ENCODE results near the gene NTRK2. TPM values are rescaled to one million over a fixed set of nuclear protein-coding genes. Genes with fewer than 3 reads are reported as not detected.

The NTRK2 gene
- total and polyA plus RNA-seq, 2 experiments from 2014 or later: 0.99 to 3.7 TPM

GRCh38 chr9:84953797-84954705, 284.5 kb downstream of the NTRK2 start:
- Histone ChIP-seq H3K9me2 (replicated peaks; ENCODE audit: insufficient read depth) (no peaks in the 10 kb centered on the region), H3K27me3 (no peaks in the 10 kb centered on the region), H3K4me2 (no peak overlapping the region), H3K9me3 (ENCODE audit: low read depth) (no peaks in the 10 kb centered on the region), H3K36me3 (replicated peaks; ENCODE audit: insufficient read depth, low read depth) (no peaks in the 10 kb centered on the region), H2AFZ (no peak overlapping the region), H3K27ac (no peak overlapping the region), H3K4me3 (no peak overlapping the region), H3K79me2 (no peaks in the 10 kb centered on the region), H4K20me1 (ENCODE audit: insufficient read depth, poor library complexity, severe bottlenecking) (no peaks in the 10 kb centered on the region), H3K4me1 (ENCODE audit: insufficient read depth) (no peaks in the 10 kb centered on the region)
- TF ChIP-seq, protein P1, sequence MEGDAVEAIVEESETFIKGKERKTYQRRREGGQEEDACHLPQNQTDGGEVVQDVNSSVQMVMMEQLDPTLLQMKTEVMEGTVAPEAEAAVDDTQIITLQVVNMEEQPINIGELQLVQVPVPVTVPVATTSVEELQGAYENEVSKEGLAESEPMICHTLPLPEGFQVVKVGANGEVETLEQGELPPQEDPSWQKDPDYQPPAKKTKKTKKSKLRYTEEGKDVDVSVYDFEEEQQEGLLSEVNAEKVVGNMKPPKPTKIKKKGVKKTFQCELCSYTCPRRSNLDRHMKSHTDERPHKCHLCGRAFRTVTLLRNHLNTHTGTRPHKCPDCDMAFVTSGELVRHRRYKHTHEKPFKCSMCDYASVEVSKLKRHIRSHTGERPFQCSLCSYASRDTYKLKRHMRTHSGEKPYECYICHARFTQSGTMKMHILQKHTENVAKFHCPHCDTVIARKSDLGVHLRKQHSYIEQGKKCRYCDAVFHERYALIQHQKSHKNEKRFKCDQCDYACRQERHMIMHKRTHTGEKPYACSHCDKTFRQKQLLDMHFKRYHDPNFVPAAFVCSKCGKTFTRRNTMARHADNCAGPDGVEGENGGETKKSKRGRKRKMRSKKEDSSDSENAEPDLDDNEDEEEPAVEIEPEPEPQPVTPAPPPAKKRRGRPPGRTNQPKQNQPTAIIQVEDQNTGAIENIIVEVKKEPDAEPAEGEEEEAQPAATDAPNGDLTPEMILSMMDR (IDR thresholded peaks at IDR 0.05; ENCODE audit: poor library complexity): peak; percentile 93
- TF ChIP-seq EZH2 (IDR thresholded peaks at IDR 0.05; ENCODE audit: borderline replicate concordance) (no peak), EZH2phosphoT487 (IDR thresholded peaks at IDR 0.05; ENCODE audit: low read depth, severe bottlenecking, unreplicated experiment) (no peak)
- peak; percentile 88 for DNase-seq (ENCODE audit: low spot score)
- WGBS (ENCODE audit: low lambda C conversion rate, missing lambda C conversion rate): 31% methylated on average over 21 of the region's 21 CpGs

DNA sequence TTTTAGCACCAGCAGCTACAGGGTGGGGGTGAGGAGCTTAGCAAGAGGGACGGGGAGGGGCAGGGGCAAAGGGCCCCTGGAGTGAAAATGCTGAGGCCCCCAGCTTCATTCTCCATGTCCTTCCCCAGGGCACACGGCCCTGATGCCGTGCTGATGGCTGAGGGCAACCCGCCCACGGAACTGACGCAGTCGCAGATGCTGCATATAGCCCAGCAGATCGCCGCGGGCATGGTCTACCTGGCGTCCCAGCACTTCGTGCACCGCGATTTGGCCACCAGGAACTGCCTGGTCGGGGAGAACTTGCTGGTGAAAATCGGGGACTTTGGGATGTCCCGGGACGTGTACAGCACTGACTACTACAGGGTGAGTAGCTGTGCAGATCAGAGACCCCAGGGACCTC, 285.6 kb downstream of the NTRK2 start:
- Histone ChIP-seq H3K9me3 (ENCODE audit: low read depth) (no peaks in the 10 kb centered on the region), H3K4me3 (no peak overlapping the region), H3K27ac (no peak overlapping the region), H4K20me1 (ENCODE audit: insufficient read depth, poor library complexity, severe bottlenecking) (no peaks in the 10 kb centered on the region), H3K4me1 (ENCODE audit: insufficient read depth) (no peaks in the 10 kb centered on the region), H2AFZ (no peak overlapping the region), H3K79me2 (no peaks in the 10 kb centered on the region), H3K9me2 (replicated peaks; ENCODE audit: insufficient read depth) (no peaks in the 10 kb centered on the region), H3K27me3 (no peaks in the 10 kb centered on the region), H3K36me3 (replicated peaks; ENCODE audit: insufficient read depth, low read depth) (no peaks in the 10 kb centered on the region), H3K4me2 (no peak overlapping the region)
- no peak for DNase-seq (ENCODE audit: low spot score)
- TF ChIP-seq, protein P1 (IDR thresholded peaks at IDR 0.05; ENCODE audit: poor library complexity): no peak
- no peak for TF ChIP-seq EZH2phosphoT487 (IDR thresholded peaks at IDR 0.05; ENCODE audit: low read depth, severe bottlenecking, unreplicated experiment)
- WGBS (ENCODE audit: low lambda C conversion rate, missing lambda C conversion rate): 94% methylated on average over 15 of the region's 18 CpGs

DNA sequence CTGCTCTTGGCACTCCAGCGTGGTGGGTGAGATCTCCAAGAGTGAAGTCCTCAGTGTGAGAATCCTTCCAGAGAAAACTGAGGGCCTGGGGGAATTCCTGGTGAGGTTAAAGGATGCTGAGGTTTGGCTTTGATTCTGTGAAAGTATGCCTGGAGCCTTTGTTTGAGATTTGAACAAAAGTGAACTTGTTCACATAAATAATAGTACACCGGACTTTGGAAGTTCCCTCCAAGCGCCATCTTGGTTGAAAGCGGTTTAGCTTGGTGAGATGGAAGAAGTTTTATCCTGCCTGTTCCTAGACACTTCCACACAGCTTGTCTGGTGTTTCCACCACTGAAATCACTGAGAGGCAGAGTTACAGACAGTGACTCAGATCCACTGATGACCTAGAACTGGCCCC, 286.4 kb downstream of the NTRK2 start:
- Histone ChIP-seq H3K79me2 (no peaks in the 10 kb centered on the region), H2AFZ (no peak overlapping the region), H3K4me3 (no peak overlapping the region), H4K20me1 (ENCODE audit: insufficient read depth, poor library complexity, severe bottlenecking) (no peaks in the 10 kb centered on the region), H3K27me3 (peaks cover 3% of the 10 kb centered on the region), H3K9me2 (replicated peaks; ENCODE audit: insufficient read depth) (no peaks in the 10 kb centered on the region), H3K4me1 (ENCODE audit: insufficient read depth) (no peaks in the 10 kb centered on the region), H3K36me3 (replicated peaks; ENCODE audit: insufficient read depth, low read depth) (no peaks in the 10 kb centered on the region), H3K9me3 (ENCODE audit: low read depth) (no peaks in the 10 kb centered on the region), H3K4me2 (no peak overlapping the region), H3K27ac (no peak overlapping the region)
- TF ChIP-seq EZH2phosphoT487 (IDR thresholded peaks at IDR 0.05; ENCODE audit: low read depth, severe bottlenecking, unreplicated experiment): no peak
- TF ChIP-seq, protein P1 (IDR thresholded peaks at IDR 0.05; ENCODE audit: poor library complexity): no peak
- TF ChIP-seq EZH2 (IDR thresholded peaks at IDR 0.05; ENCODE audit: borderline replicate concordance): no peak
- WGBS (ENCODE audit: low lambda C conversion rate, missing lambda C conversion rate): 96% methylated on average over 4 of the region's 4 CpGs
- DNase-seq (ENCODE audit: low spot score): no peak

All from hepatocyte (in vitro differentiated cells).